GM19099 (cell line): ENCODE results near the gene CLDND1.
A peak's percentile ranks its signal among the peaks of the same experiment; 100 is the strongest.

Experiments
- POLR2A ChIP-seq: IDR thresholded peaks from 3 replicates; pipeline ENCODE4 v1.6.1; 2011; ENCODE audit warnings: low read depth; ENCODE audit not compliant: insufficient read length; ENCODE audit errors: extremely low read depth

The CLDND1 gene

DNA sequence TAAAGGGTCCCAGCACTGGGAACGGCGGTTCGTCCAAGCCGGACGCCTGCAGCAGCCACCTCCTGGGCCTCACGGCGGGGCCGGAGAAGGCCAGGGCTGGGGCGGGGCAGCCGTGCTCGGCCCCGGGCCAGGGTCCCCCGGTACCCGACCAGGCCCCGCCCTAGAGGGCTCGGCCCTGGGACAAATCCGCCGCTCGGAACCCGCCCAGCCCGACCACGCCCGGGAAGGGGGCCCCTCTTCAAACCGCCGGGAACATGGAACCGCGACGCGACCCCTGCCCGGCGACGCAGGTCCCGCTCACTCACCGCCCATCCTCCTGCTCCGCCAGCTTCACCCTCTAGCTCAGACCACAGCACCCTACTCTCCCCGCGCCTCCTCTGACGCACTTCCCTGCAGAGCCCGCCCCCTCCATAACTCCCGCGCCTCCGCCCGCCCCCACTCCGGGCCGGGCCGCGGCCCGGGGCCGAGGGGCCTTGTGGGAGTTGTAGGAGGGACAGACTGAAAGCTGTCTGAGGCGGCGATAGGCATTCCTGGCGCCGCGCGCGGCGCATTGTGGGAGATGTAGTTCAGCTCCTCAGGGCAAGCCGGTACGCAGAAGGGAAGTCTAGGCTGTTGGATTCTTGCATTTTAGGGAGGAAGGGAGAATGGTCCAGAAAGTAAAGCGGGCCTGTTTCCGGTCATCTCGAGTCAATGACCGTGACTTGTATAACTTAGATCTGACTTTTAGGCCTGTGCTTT, at the start of gene CLDND1:
CLDND1 (minus strand) TSS at position 359 of the 738 bp plus-strand sequence. CDS start 1,478 bp downstream, outside the sequence.
- TF ChIP-seq POLR2A, result peak; percentile 88

GRCh38 chr3:98568402-98568801, 45.7 kb upstream of the CLDND1 start:
- TF ChIP-seq POLR2A, result no peak

GRCh38 chr3:98567666-98568270, 45.1 kb upstream of the CLDND1 start:
- no peak for TF ChIP-seq POLR2A

DNA sequence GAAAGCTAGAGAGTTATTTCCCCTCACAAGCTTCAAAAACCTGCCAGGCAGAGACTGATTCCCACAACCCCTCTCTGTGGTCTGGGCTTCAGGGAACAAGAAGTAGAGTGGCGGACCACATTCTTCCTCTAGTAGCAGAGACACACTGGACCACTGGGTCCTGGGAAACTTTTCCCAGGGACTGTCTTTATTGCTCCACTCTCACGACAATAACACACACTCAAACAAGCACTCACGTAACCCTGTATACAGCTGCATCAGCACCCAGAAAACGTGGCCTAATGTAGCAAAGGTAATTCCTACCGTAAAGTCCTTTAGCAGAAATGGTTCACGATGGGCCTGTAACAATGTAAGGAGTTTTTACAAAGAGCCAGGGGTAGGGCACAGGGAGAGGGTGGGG, 43.1 kb upstream of the CLDND1 start:
- TF ChIP-seq POLR2A, result no peak

- TF ChIP-seq POLR2A, result no peak
These were observed 42.5 kb upstream of the CLDND1 start for GRCh38 chr3:98565237-98565643.

DNA sequence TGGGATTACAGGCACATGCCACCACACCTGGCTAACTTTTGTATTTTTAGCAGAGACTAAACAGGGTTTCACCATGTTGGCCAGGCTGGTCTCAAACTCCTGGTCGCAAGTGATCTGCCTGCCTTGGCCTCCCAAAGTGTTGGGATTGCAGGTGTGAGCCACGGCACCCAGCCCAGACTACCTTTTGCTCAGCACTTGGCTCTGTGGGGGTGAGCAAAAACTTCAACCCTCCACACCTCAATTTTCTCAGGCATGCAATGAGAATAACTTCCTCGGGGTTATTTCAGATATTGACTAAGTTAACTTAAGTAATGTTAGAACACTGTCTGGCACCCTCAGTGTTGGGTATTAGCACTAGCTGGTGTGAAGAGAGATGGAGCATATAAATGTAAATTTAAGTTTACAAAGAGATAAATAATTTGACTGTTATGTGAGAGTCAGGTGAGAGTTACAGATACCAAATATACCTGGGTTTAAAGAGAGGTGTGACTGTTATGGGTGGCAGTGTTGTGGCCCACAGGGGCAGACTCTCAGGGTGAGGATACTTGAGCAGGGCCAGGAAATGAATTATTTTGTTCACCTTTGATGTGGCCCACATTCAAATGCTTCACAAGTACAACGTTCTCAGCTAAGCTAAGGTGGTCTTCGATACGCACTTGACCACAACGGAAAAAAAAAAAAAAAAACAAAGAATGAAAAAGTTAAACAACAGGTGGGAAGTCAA, 41.7 kb upstream of the CLDND1 start:
- TF ChIP-seq POLR2A, result peak; percentile 32

DNA sequence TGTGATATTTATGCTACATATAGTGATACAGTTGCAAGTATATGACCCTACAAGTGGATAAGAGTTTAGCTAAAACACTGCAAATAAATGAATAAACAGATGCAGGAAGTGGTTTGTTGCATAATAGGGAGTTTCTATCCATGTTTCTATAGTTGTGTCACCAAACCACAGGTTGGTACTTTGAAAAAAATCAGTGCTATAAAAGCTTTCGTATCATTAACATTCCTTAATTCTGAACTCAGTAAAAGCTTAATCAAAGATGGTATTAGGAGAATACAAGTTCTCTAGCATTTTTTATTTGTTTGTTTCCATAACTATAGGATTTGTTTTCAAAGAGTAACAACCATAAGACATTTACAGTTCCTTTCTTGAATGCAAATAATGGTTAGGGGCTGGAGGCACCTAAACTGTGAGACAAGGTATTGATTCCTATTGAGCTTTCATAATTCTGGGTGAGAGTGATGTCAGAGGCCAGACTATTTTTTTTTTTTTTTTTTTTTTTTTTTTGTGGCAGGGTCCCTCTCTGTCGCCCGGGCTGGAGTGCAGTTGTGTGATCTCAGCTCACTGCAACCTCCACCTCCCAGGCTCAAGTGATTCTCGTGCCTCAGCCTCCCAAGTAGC, 41.1 kb upstream of the CLDND1 start:
- no peak for TF ChIP-seq POLR2A

DNA sequence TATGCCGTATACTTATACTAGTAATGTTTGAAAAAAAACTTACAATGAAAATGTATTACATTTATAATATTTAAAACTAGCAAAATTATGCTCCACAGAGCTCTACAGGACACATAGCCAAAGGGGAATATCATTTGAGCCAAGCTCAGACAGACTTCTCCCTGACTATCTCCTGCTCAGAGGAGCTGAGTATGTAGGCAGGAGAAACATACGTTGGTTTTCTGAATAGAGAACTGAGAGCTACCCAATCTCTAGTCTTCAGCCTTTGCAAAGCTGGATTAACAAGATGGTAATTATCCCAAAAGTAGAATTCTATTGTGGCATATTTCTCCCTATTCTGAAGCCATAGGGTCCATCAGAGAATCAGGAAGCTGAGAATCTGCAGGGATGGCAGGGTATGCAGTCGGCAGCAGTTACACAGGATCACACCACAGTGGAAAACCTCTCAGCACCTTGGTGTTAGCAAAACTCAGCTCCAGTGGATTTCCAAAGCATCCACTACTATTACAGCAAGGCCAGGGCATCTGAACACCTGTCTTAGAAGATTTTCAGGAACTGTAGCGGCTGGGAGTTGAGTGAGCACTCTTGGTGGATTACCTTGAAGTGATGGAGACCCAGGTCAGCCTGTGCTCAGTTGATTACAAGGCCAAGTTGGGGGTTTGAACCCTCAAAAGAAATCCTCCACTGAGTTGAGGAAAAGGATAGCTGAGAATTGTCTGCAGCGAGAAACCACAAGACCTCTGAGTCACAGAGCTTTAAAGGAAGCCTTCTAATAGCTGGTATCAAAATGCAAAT, 39.2 kb upstream of the CLDND1 start:
- TF ChIP-seq POLR2A, result peak; percentile 61

DNA sequence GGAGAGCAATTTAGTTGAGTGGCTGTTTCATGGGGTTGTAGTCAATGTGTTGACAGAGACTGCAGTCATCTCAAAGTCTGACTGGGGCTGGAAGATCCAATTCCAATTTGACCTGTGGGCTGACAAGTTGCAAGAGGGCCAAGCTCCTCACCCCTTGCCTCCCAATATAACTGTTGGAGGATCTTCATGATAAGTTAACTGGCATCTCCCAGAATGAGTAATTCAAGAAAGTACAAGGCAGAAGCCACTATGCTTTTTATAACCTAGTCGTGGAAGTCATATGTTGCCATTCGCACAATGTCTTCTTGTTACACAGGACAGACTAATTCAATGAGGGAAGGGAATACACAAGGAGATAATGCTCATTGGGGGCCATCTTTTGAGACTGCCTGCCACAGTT, 38.2 kb upstream of the CLDND1 start:
- peak; percentile 35 for TF ChIP-seq POLR2A

DNA sequence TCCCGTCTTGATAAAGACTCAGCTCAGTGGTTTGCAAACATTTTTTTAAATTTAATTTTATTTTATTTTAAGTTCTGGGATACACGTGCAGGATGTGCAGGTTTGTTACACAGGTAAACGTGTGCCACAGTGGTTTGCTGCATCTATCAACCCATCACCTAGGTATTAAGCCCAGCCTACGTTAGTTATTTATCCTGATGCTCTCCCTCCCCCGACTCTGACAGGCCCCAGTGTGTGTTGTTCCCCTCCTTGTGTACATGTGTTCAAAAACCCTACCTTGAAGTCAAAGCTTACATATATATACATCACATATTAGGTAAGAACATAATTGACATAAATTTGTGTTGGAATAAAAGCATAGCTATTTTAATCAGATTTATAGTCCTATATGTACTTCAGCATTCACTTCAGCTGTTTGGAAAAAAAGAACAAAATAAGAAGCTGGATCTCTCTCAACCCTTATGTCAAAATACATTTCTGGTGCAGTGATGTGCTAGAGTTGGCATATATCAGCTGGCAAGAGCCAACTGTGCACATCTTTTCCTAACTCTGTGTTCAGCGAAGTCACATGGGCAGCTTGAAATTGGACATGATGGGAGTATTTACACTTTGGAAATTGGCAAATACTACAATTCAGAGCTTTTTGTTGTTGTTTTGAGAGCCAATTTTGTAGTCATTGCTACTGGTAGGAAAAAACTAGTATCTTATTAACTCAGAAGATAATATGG, 35.6 kb upstream of the CLDND1 start:
- no peak for TF ChIP-seq POLR2A

DNA sequence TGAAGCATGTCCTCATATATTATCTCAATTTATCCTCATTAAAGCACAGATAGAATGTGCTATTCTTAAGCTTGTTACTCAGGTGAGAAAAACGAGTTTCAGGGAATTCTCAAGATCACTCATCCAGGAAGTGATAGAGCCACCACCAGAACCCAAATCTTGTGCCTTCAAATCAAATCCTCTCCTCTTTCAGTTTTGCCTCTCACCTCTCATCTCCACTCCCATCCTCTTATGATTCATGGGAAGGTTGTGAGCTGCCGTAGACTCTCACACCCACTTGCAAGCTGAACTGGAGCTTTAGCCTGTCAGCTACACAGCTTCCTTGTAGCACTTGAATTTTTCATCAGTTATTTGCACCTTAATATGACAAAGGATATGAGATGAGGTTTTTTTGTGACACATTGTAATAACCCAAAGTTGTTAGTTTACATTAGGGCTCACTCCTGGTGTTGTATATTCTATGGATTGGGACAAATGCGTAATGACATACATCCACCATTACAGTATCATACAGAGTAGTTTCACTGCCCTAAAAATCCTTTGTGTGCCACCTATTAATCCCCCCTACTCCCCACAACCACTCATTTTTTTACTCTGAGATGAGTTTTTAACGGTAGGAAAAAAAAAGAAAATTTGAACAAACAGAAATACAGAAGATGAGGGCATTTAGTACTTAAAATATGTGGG, 34.8 kb upstream of the CLDND1 start:
- no peak for TF ChIP-seq POLR2A

GRCh38 chr3:98556164-98557130, 33.7 kb upstream of the CLDND1 start:
- peak; percentile 49 for TF ChIP-seq POLR2A

GRCh38 chr3:98555025-98555379, 32.3 kb upstream of the CLDND1 start:
- no peak for TF ChIP-seq POLR2A

DNA sequence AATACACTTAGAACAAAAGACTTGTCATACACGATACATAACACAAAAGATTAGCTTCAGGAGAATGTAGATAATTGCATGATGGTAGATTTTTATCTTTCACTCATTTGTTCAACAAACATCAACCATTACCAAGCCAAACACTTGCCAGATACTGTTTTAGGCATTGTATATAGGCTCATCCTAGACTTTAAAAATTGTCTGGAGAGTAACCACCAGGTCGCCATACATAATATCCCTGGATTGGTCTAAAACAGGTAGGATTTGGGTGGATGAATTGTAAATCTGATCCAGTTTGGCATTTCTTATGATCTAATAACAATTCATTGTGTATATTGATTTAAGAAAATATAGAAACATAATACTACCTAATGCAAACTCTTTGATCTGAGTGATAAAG, 31.9 kb upstream of the CLDND1 start:
- TF ChIP-seq POLR2A, result no peak
